BLaER1 treated with 17β-estradiol and CSF1 and Interleukin-3, amounts not matched to agents 10 nM and 100 nM (cell line): ENCODE results near the gene PIM1.
"Not testable (repeated sequence)": the region's sequence is repeated elsewhere in the genome, so short reads cannot be mapped to it uniquely, and the experiment has no call there.

Experiments used
- H3K27ac ChIP-seq, 11 experiments: shearing (Covaris generic); formaldehyde crosslinking; 2 replicates each; pipeline ENCODE4 v1.8.1; 2022
- H3K27me3 ChIP-seq, 11 experiments: shearing (Covaris generic); formaldehyde crosslinking; 2 replicates each; pipeline ENCODE4 v1.8.1; 2022
- H3K36me3 ChIP-seq, 11 experiments: shearing (Covaris generic); formaldehyde crosslinking; 2 replicates each; pipeline ENCODE4 v1.8.1; 2022
- H3K4me1 ChIP-seq, 10 experiments: shearing (Covaris generic); formaldehyde crosslinking; 2 replicates each; pipeline ENCODE4 v1.8.1; 2022
- H3K4me2 ChIP-seq, 11 experiments: shearing (Covaris generic); formaldehyde crosslinking; 2 replicates each; pipeline ENCODE4 v1.8.1; 2022
- H3K4me3 ChIP-seq, 10 experiments: shearing (Covaris generic); formaldehyde crosslinking; 2 replicates each; pipeline ENCODE4 v1.8.1; 2022
- H3K9ac ChIP-seq, 11 experiments: shearing (Covaris generic); formaldehyde crosslinking; 2 replicates each; pipeline ENCODE4 v1.8.1; 2022
- H3K9me3 ChIP-seq, 11 experiments: shearing (Covaris generic); formaldehyde crosslinking; replicated peaks in 1 of 11; 2 replicates each; pipeline ENCODE4 v1.8.1; 2022
- H4K20me1 ChIP-seq, 11 experiments: shearing (Covaris generic); formaldehyde crosslinking; 2 replicates each; pipeline ENCODE4 v1.8.1; 2022
- Cebpa-rat ChIP-seq, 11 experiments: shearing (Covaris generic); IDR thresholded peaks; 2 replicates each; pipeline ENCODE4 v1.8.1; 2022

The PIM1 gene

GRCh38 chr6:37177077-37177934 is 7.4 kb downstream of the PIM1 start:
- Histone ChIP-seq H3K9ac (peak overlapping the region; percentile 26 to 99 (median 72); a peak in 21 of 22 replicates), H3K36me3 (peaks cover 26 to 44% (median 40%) of the 10 kb centered on the region in 11 experiments), H3K27me3 (no peaks in the 10 kb centered on the region), H3K4me2 (peak overlapping the region; percentile 63 to 99 (median 93)), H3K4me3 (peak overlapping the region in 1 of 10 experiments; percentile 84; a peak in 1 of 20 replicates), H3K9me3 (no peaks in the 10 kb centered on the region), H3K4me1 (peaks cover 53 to 97% (median 88%) of the 10 kb centered on the region in 10 experiments), H4K20me1 (peaks cover 0 to 8% (median 4%) of the 10 kb centered on the region in 11 experiments; a peak in 11 of 22 replicates), H3K27ac (peak overlapping the region; percentile 52 to 97 (median 84))
- peak in 3 of 11 experiments; percentile 13 to 76 (median 65); a peak in 3 of 22 replicates for TF ChIP-seq Cebpa-rat (IDR thresholded peaks at IDR 0.05)

GRCh38 chr6:37177935-37178517 is 8.1 kb downstream of the PIM1 start:
- Histone ChIP-seq H4K20me1 (peaks cover 0 to 1% (median 0%) of the 10 kb centered on the region in 11 experiments; a peak in 3 of 22 replicates), H3K9ac (peak overlapping the region in 10 of 11 experiments; percentile 31 to 99 (median 83); a peak in 19 of 22 replicates), H3K4me1 (peaks cover 53 to 97% (median 90%) of the 10 kb centered on the region in 10 experiments), H3K27ac (peak overlapping the region; percentile 52 to 97 (median 84)), H3K9me3 (no peaks in the 10 kb centered on the region), H3K4me3 (no peak overlapping the region), H3K4me2 (peak overlapping the region; percentile 63 to 99 (median 93)), H3K27me3 (no peaks in the 10 kb centered on the region), H3K36me3 (peaks cover 23 to 37% (median 32%) of the 10 kb centered on the region in 11 experiments)
- no peak for TF ChIP-seq Cebpa-rat (IDR thresholded peaks at IDR 0.05)

- Histone ChIP-seq H3K27me3 (no peaks in the 10 kb centered on the region), H3K4me2 (peak overlapping the region in 5 of 11 experiments; percentile 40 to 92 (median 84); a peak in 9 of 22 replicates), H3K9ac (peak overlapping the region in 5 of 11 experiments; percentile 0 to 94 (median 34); a peak in 6 of 22 replicates), H3K4me3 (no peak overlapping the region), H3K4me1 (peaks cover 52 to 93% (median 90%) of the 10 kb centered on the region in 10 experiments), H3K9me3 (no peaks in the 10 kb centered on the region), H3K36me3 (peaks cover 3 to 16% (median 12%) of the 10 kb centered on the region in 11 experiments; a peak in 21 of 22 replicates), H4K20me1 (no peaks in the 10 kb centered on the region), H3K27ac (peak overlapping the region; percentile 31 to 100 (median 98); a peak in 19 of 22 replicates)
- TF ChIP-seq Cebpa-rat (IDR thresholded peaks at IDR 0.05): no peak
These were observed 10.1 kb downstream of the PIM1 start for GRCh38 chr6:37180075-37180474.

- not testable (repeated sequence) for H3K27me3 ChIP-seq, H3K9me3 ChIP-seq, H3K4me3 ChIP-seq, H4K20me1 ChIP-seq
- Histone ChIP-seq H3K27ac (peak overlapping the region; percentile 31 to 100 (median 98); a peak in 19 of 22 replicates), H3K4me1 (peaks cover 48 to 93% (median 90%) of the 10 kb centered on the region in 10 experiments), H3K36me3 (peaks cover 0 to 11% (median 6%) of the 10 kb centered on the region in 11 experiments; a peak in 15 of 22 replicates), H3K9ac (peak overlapping the region in 5 of 11 experiments; percentile 29 to 94 (median 90); a peak in 5 of 22 replicates), H3K4me2 (peak overlapping the region in 5 of 11 experiments; percentile 40 to 92 (median 84); a peak in 10 of 22 replicates)
These were observed 10.7 kb downstream of the PIM1 start for GRCh38 chr6:37180610-37181009.

GRCh38 chr6:37182736-37183590 is 13.0 kb downstream of the PIM1 start:
- H3K27ac ChIP-seq: peak overlapping the region; percentile 91 to 100 (median 98)
- peak overlapping the region; percentile 78 to 95 (median 85) for H3K9ac ChIP-seq
- no peaks in the 10 kb centered on the region for H3K27me3 ChIP-seq
- H3K4me1 ChIP-seq: peaks cover 25 to 93% (median 89%) of the 10 kb centered on the region in 10 experiments
- peak overlapping the region; percentile 66 to 92 (median 84) for H3K4me2 ChIP-seq
- no peaks in the 10 kb centered on the region for H3K36me3 ChIP-seq
- no peak overlapping the region for H3K4me3 ChIP-seq
- peaks cover 0 to 12% (median 0%) of the 10 kb centered on the region in 11 experiments; a peak in 7 of 22 replicates for H3K9me3 ChIP-seq
- no peaks in the 10 kb centered on the region for H4K20me1 ChIP-seq
- peak; percentile 75 to 97 (median 92); a peak in 21 of 22 replicates for TF ChIP-seq Cebpa-rat (IDR thresholded peaks at IDR 0.05)

GRCh38 chr6:37185949-37186720 is 16.2 kb downstream of the PIM1 start:
- not testable (repeated sequence) for H3K27me3 ChIP-seq, H4K20me1 ChIP-seq, H3K4me3 ChIP-seq, H3K36me3 ChIP-seq
- peaks cover 36 to 96% (median 94%) of the 10 kb centered on the region in 10 experiments for H3K4me1 ChIP-seq
- peak overlapping the region in 8 of 11 experiments; percentile 13 to 88 (median 78); a peak in 15 of 22 replicates for H3K4me2 ChIP-seq
- peak overlapping the region in 9 of 11 experiments; percentile 94 to 100 (median 98); a peak in 18 of 22 replicates for H3K27ac ChIP-seq
- peak overlapping the region in 7 of 11 experiments; percentile 59 to 91 (median 83); a peak in 12 of 22 replicates for H3K9ac ChIP-seq
- peaks cover 3 to 20% (median 10%) of the 10 kb centered on the region in 11 experiments; a peak in 16 of 22 replicates for H3K9me3 ChIP-seq

GRCh38 chr6:37187321-37188022 is 17.5 kb downstream of the PIM1 start:
- Histone ChIP-seq H3K9ac (peak overlapping the region in 10 of 11 experiments; percentile 33 to 91 (median 71); a peak in 16 of 22 replicates), H3K36me3 (no peaks in the 10 kb centered on the region), H3K27me3 (no peaks in the 10 kb centered on the region), H3K4me2 (peak overlapping the region in 9 of 11 experiments; percentile 40 to 87 (median 75); a peak in 17 of 22 replicates), H4K20me1 (no peaks in the 10 kb centered on the region), H3K27ac (peak overlapping the region; percentile 70 to 100 (median 98); a peak in 21 of 22 replicates), H3K4me1 (peaks cover 30 to 96% (median 94%) of the 10 kb centered on the region in 10 experiments), H3K4me3 (0 out of 20 replicates have a peak overlapping the region, but pooled peaks of 1 of the 10 experiments have one; percentile 6), H3K9me3 (peaks cover 3 to 20% (median 10%) of the 10 kb centered on the region in 11 experiments; a peak in 16 of 22 replicates)
- TF ChIP-seq Cebpa-rat (IDR thresholded peaks at IDR 0.05): no peak
